GM21381 (cell line): ENCODE data around the gene TMEM41B.

Experiments used
- ATAC-seq: cut with Tn5 transposase; IDR thresholded peaks from one replicate; pipeline ENCODE4 v1.9.1; 2021; ENCODE audit warnings: mild to moderate bottlenecking, moderate library complexity; ENCODE audit not compliant: unreplicated experiment

TMEM41B gene

DNA sequence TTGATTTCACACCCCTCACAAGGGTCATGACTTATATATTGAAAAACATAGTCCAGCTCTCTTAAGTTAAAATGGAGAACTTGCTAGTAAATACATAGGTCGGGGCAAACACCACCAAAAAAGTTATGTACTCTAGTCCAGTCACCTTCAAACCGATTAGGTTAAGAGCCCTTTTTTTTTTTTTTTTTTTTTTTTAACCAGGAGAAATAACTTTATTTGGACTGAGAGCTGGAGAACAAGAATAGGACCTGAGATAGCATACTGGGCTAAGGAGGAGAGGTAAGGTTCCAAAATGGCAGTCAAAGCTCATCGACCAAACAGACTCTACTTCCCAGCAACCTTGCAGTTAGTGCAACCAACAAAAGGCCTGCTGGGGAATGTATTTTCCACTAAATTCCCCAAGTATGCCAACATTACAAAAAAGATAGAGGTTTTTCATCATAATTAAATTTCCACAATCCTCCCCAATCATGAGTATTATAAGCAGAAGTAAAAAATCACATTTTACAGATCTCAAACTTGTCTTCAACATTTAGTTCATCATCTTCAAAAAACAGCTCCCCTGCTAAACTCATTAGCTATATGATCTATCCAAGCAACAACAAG is 3.8 kb downstream of the TMEM41B start:
- ATAC-seq: no peak

DNA sequence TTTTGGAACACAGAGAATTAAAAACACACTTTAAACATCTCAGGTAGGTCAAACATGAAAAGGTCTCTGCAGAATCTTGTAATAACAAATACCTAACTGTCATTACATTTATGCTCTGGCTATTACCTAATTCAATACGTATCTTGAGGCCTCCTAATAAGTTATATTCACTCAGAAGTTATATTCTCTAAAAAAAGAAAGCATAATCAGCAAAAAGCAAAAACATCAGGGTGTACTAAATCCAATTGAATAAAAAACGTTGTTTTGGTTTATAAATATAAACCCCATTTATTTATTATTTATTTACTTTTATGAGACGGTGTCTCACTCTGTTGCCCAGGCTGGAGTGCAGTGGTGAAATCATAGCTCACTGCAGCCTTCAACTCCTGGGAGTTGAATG is 10.2 kb downstream of the TMEM41B start:
- ATAC-seq: no peak

DNA sequence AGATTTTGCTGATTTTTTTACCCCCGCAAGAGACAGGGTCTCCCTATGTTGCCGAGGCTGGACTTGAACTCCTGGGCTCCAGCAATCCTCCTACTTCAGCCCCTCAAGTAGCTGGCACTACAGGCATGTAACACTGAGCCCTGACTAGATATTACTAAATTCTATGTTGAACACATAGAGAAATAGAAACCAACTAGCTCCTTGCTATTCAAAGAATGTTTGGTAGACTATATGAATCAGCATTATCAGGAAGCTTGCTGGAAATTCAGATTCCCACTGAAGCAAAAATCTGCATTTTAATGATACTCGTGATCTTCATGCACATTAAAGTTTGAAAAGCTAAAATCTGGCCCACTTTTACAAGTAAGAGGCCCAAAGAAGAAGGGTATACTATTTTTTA is 11.9 kb downstream of the TMEM41B start:
- ATAC-seq: no peak

DNA sequence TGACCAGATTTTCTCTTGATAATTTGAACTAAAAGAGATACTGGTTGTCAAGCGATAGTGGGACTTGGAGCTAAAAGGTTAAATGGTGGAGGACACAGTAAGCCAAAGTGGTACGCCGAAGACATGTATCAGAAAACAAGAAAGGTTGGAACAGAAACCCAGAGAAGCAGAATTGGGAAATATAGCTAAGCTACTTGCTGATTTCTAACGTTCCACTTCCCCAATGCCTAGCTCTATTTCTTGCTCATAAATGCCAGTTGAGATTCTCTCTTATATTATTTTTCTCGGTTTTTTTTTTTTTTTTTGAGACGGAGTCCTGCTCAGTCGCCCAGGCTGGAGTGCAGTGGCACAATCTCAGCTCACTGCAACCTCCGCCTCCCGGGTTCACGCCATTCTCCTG is 12.7 kb downstream of the TMEM41B start:
- ATAC-seq: no peak

DNA sequence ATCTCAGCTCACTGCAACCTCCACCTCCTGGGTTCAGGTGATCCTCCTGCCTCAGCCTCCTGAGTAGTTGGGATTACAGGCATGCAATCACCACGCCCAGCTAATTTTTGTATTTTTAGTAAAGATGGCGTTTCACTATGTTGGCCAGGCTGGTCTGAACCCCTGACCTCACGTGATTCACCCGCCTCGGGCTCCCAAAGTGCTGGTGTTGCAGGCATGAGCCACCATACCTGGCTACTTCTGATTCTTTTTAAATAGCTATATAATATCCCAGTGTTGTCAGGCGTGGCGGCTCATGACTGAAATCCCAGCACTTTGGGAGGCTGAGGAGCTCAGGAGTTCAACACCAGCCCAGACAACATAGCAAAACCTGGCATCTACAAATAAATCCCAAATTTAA is 20.7 kb downstream of the TMEM41B start:
- no peak for ATAC-seq

DNA sequence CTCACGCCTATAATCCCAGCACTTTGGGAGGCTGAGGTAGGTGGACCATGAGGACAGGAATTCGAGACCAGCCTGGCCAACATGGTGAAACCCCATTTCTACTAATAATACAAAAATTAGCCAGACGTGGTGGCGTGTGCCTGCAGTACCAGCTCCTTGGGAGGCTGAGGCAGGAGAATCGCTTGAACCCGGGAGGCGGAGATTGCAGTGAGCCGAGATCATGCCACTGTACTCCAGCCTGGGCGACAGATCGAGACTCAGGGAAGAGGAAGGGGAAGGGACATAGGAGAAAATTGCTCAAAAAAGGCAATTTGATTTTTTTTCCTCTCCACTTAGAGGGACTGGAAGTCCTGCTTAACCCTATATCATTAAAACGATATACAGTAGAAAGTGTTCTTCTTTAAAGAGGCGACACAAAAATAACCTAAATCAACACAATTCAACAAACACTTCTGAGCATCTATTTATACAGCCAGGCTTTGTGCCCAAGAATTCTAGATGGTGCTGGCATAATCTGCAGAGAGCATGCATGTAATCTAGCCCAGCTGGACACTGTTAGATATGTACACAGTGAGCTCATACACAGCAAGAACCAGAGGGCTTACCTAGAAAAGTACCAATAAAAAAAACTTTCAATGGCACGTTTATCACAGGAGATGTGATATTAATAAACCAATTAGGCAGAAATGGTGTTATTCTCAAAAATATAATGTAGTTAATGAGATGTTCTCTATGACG is 28.4 kb downstream of the TMEM41B start:
- no peak for ATAC-seq

DNA sequence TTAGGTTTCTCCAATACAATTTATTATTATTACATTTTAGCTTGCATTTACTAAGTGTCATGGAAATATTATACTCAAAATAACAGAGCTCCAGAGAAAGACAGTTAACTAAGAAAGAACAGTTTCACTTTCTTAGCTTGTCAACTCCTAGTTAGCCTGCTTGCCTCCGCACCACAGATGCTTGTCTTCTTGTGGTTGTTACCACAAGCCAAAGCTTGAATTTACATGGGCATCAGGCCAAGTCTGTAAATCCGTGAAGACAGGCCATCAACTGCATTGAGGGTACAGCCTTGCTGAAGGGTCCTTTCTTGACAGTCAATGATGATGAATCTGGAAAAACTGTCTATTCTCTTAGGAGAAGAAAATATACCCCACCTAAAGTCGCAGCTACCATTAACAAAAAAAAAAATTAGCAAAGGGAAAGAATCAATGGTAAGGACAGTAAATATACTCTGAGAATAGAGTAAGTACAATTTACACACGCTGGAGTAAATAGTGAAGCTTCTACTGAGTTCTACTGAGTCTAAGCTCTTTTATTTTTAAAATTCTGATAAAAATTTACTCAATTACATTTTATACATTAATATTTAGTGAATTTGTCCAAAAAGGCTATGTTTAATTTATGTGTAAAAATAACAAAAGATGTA is 33.6 kb downstream of the TMEM41B start:
- peak; percentile 95 for ATAC-seq

DNA sequence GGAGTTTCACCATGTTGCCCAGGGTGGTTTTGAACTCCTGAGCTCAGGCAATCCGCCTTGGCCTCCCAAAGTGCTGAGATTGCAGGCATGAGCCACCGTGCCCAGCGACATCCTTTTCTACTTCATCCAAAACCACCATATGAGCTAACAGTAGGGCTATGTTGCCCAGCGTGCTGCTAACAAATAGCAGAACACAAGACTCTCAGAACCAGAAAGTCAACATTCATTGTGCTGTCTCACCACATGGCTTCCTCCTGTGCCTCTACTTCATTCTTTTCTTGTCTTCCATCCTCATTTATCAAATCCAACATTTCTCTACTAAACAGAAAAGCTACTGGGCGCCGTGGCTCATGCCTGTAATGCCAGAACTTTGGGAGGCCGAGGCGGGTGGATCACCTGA is 37.2 kb downstream of the TMEM41B start:
- ATAC-seq: no peak

DNA sequence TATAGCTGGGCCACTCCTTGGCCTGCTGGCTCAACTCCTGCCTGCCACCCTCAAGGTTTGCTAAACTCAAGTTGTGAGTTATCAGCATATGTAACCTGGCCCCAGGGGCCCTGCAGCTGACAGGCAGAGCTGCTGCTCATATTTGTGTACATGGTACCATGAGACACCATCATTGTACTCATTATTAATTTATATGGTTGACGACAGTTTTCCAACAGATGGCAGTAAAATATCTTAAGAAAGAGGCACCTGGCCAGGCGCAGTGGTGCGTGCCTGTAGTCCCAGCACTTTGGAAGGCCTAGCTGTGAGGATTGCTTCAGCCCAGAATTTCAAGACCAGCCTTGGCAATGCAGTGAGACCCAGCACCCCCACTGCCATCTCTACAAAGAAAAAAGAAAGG is 37.8 kb downstream of the TMEM41B start:
- no peak for ATAC-seq

DNA sequence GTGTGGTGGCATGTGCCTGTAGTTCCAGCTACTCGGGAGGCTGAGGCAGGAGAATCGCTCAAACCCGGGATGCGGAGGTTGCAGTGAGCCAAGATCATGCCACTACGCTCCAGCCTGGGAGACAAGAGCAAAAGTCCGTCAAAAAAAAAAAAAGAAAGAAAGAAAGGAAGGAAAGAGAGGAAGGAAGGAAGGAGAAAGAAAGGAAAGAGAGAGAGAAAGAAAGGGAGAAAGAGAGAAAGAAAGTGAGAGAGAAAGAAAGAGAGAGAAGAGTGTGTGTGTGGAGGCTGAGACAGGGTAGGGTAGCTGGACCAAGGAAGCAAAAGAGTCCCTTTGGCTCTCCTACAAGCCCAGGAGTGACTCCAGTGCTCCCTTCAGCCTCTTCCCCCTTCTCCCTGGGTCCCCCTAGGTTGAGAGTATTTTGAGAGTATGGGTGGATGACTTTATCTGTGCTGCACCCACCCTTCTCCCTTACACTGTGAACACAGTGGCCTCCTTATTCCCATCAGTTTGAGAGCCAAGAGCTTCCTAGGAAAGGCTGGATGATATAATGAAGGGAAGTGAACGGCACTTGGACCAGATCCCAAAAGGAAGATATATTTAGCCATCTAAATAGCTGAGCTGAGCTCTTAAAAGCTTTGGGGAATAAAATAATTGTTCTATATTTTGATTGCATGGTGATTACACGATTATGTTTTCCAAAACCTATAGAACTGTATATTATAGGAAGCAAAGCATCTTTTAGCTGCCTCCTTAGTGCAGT is 39.7 kb downstream of the TMEM41B start:
- ATAC-seq: no peak

DNA sequence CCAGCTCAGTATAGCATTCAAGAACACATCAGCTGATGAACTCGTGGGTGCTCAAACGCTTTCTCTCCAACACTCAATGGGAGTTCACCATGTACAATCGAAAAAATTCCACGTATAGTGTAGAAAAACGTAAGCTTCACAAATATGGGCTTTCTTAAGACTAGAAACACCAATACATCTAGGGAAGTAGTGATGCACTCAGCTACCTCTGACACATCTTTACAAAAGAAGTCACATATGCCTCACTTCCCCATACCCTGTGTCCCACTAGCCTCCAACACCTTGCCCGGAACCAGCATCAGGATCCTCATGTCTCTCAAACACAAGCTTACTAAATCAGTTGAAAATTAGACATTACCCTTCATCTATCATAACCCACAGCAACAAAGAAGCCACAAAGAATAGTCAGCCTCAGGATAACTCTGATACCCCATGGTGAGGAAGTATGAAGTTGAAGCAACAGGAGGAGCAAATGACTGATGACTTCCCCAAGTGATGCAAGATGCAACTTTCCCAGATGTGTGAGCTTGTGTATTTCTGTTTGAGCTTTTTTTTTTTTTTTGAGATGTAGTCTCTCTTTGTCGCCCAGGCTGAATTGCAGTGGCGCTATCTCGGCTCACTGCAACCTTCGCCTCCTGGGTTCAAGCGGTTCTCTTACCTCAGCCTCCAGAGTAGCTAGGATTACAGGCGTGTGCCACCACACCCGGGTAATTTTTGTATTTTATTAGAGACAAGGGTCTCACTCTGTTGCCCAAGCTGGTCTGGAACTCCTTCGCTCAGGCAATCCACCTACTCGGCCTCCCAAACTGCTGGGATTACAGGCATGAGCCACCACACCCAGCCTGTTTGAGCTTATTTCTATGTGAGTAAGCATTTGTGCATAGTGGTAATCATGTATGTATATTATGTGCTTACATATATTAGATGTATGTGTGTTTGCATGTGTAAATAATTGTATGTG is 40.7 kb downstream of the TMEM41B start:
- no peak for ATAC-seq

DNA sequence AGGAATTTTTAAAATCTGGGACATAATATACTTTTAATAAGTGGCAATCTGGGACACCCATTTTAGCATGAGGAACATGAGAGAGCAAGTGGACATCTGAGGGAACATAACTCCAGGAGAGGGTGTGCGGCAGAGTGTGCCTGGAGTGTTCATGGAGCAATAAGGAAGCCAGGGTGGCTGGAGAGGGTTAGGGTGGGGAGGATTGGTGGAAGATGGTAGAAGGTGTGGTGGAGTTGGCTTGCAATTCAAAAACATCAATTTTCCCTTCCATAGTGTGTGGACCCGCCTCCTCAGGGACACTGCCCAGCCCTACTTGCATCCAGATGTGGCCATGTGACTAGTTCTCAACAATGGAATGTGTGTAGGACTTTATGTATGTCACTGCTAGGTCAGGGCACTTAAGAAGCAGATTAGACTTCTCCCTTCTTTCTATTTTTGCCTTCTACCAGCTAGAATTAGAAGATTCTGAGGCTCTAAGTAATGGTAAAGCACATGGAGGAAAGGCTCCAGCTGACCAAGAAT is 44.8 kb downstream of the TMEM41B start:
- no peak for ATAC-seq

DNA sequence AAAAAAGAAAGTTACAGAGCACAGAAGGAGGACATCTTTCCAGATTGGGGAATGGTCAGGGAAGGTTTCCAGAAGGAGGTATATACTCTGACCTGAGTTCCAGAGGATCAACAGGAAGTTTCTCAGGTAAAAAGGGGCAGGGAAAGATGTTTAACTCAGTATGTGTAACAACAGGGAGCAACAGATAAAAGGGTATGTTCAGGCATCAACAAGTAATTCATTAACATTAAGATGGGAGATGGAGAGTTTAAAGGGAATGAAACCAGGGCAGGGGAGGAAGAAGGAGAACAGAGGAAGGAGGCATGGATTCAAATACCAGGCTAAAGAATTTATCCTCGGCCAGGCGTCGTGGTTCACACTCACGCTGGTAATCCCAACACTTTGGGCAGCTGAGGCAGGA is 46.7 kb downstream of the TMEM41B start:
- ATAC-seq: no peak

DNA sequence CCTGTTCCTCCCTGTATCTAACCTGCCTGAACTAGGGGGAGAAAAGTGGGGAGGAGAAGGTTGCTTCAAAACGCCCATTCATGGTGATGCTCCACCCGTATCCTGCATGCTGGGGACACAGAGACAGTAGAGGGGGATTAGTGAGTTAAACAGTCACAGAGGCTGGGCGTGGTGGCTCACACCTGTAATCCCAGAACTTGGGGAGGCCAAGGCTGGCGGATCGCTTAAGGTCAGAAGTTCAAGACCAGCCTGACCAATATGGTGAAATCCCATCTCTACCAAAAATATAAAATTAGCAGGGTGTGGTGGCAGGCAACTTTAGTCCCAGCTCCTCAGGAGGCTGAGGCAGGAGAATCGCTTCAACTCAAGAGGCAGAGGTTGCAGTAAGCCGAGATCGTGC is 47.5 kb downstream of the TMEM41B start:
- no peak for ATAC-seq

DNA sequence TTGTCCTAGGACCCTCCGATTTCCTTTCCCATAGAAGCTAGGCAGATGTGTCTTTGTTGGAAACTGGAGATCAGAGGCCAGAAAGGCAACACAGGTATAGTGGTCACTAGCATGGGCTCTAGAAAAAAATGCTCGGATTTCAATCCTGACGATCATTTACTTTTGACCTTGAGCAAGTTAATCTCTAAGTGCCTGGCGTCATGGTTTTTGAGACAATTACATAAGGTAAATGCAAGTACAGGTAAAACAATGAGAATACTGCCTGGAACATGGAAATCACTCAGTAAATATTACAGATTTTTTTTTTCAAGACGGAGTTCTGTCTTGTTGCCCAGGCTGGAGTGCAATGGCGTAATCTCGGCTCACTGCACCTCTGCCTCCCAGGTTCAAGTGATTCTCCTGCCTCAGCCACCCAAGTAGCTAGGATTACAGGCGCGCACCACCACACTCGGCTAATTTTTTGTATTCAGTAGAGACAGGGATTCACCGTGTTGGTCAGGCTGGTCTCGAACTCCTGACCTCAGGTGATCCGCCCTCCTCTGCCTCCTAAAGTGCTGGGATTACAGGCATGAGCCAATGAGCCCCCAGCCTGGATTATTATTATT is 48.2 kb downstream of the TMEM41B start:
- ATAC-seq: no peak

DNA sequence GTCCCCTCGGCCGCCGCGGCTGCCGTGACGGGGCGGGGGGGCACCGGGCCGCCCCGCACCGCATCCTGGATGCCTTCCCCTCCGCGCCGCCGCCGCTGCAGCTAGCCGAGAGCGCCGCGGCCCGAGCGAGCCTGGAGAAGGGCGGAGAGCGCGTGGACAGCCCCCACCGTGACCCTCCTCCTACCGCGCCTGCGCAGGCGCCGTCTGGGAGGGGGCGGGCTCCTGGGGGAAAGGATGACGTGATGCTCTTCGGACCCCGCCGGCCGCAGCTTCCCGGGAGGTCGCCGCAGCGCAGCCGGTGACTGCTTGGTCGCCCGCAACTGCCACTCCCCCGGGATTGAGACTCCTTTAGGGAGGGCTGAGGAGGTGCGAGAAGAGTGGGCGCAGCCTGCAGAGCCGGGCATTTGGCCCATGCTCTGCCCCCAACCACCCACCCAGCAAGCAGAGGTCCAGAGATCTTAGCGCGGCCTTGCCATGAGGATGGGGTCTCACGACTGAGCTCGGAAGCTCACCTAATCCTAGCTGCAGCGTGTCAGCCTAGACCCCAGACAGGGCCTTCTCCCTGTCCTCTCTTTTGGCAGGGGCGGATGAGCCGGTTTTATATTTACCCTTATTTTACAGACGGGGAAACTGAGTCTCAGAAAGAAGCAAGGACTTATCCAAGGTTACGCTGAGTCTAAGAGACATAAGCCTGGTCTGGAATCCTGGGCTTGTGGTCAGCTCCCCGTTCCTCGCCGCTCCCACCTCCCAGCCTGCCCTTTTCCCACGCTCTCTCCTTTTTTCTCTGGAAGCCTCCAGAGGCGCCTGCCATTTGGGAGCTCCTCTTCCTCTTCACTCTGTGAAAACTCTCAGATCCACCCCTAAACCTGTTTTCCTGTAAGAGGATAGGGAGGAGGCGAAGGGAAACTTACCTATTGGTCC is 48.9 kb downstream of the TMEM41B start, which contains the start of gene DENND5A:
Gene DENND5A, minus strand, starts transcription at position 140 of the 921 bp plus-strand sequence. CDS start 281 bp downstream, outside the sequence.
- ATAC-seq: peak; percentile 51

DNA sequence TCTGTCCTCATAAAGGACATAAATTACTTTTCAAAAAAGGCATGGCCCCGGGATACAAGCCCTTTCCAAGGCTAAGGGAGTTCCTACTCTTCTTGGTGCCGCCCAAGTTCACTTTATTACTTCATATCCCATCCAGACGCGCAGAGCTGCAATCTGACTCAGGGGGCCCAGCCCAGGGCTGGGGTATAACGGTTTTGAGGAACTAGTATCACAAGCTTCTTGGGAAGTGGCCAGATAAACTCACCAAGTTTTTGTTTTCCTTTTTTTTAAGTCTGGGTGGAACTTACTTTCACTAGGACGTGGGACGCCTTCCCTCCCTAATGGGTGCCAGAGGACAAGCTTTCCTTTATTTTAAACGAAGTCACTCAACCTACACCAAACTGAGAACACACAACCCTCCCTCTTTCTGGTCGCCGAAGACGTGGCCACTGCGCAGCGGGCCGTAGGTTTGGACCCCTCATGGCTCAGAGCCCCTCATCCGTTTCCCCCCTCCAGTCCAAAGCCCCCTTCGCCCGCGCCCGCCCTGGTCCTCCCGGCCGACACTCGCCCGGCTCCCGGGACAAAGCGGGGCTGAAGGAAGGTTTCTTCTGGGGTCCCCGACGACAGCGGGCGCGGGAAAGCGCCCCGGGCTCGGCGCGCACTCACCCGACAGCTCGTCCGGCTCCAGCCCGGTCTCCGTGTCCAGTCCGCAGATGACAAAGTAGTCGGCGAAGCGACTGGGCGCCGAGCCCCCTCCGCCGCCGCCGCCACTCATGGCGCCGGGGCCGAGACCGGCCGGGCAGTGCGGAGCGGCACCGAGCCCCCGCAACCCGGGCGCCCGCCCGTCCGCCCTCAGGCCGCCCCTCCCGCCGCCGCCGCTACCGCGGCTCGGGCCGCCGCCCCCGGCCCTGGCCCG is 49.8 kb downstream of the TMEM41B start:
- peak; percentile 9 for ATAC-seq
